Tibial nerve (tissue), 4 donors: ENCODE results near the gene CWC22. TPM values are rescaled to one million over a fixed set of nuclear protein-coding genes. Genes with fewer than 3 reads are reported as not detected.

Experiments used
- DNase-seq, 2 donors: peaks; one replicate each; pipeline ENCODE4 v3.0.0-alpha.2; 2019; ENCODE audit warnings: low spot score in 2 of 2
- H3K27ac ChIP-seq, 4 donors: fragments of 200-600 bp; sonication (generic) in 3 of 4; one replicate each; pipeline ENCODE4 v1.5.1; 2017 to 2019; ENCODE audit warnings: mild to moderate bottlenecking in 1 of 4
- H3K27me3 ChIP-seq, 2 donors: fragments of 200-600 bp; sonication (generic) in 1 of 2; one replicate each; pipeline versions ENCODE4 v1.5.1 to v1.6.0; 2017 to 2019
- H3K36me3 ChIP-seq, 3 donors: fragments of 200-600 bp; sonication (generic); one replicate each; pipeline ENCODE4 v1.5.1; 2018 to 2019
- H3K4me1 ChIP-seq, 4 donors: fragments of 200-600 bp; sonication (generic) in 3 of 4; one replicate each; pipeline ENCODE4 v1.5.1; 2017 to 2019
- H3K4me3 ChIP-seq, 4 donors: fragments of 200-600 bp; sonication (generic) in 3 of 4; one replicate each; pipeline ENCODE4 v1.5.1; 2017 to 2019; ENCODE audit warnings: mild to moderate bottlenecking in 1 of 4, moderate library complexity in 1 of 4
- H3K9me3 ChIP-seq, 4 donors: fragments of 200-600 bp; sonication (generic) in 3 of 4; one replicate each; pipeline ENCODE4 v1.5.1; 2017 to 2019
- CTCF ChIP-seq, 5 experiments: fragments of 200-600 bp in 3 of 5; fragments of 450-650 bp in 2 of 5; sonication (generic) in 3 of 5; IDR thresholded peaks; one replicate each; pipeline ENCODE4 v1.5.1; 2016 to 2019; ENCODE audit warnings: antibody characterized with exemption in 5 of 5, mild to moderate bottlenecking in 3 of 5, moderate library complexity in 2 of 5
- EP300 ChIP-seq, 2 donors: sonication (generic); formaldehyde crosslinking; IDR thresholded peaks; one replicate each; pipeline ENCODE4 v1.6.1; 2017; ENCODE audit warnings: antibody characterized with exemption in 2 of 2, mild to moderate bottlenecking in 1 of 2
- POLR2A ChIP-seq, 2 donors: fragments of 450-650 bp; IDR thresholded peaks; one replicate each; pipeline ENCODE4 v1.6.1; 2017; ENCODE audit warnings: antibody characterized with exemption in 2 of 2, mild to moderate bottlenecking in 2 of 2, moderate library complexity in 2 of 2
- WGBS, 2 donors: methylation state at CpG; one replicate each; pipeline ENCODE4 v1.1.5; 2018; 5-methylcytosine and 5-hydroxymethylcytosine counted together
- total RNA-seq, 4 donors: library from RNA; depleted of rRNA; stranded (reverse); fragments of >200 nt; gene quantifications; one replicate each; pipeline ENCODE4 v1.1.0, GENCODE V29; 2016

CWC22 gene
- total RNA-seq, 4 donors from 2014 or later: 20.6 to 26.0 (median 22.9) TPM

GRCh38 chr2:180003073-180003472, 4.0 kb downstream of the CWC22 start:
- no peak overlapping the region for H3K27ac ChIP-seq
- no peaks in the 10 kb centered on the region for H3K27me3 ChIP-seq
- no peak for TF ChIP-seq CTCF (IDR thresholded peaks at IDR 0.05)
- TF ChIP-seq POLR2A (IDR thresholded peaks at IDR 0.05): no peak
- no peak for TF ChIP-seq EP300 (IDR thresholded peaks at IDR 0.05)
- 97% methylated on average over 1 of the region's 1 CpG for WGBS, 2 donors
- H3K4me3 ChIP-seq: no peak overlapping the region
- no peaks in the 10 kb centered on the region for H3K9me3 ChIP-seq
- H3K4me1 ChIP-seq: peaks cover 0 to 68% (median 16%) of the 10 kb centered on the region in 4 donors
- H3K36me3 ChIP-seq: no peaks in the 10 kb centered on the region
- DNase-seq: no peak

- Histone ChIP-seq H3K9me3 (no peaks in the 10 kb centered on the region), H3K27ac (no peak overlapping the region), H3K4me3 (no peak overlapping the region), H3K4me1 (peaks cover 0 to 64% (median 16%) of the 10 kb centered on the region in 4 donors), H3K27me3 (no peaks in the 10 kb centered on the region), H3K36me3 (no peaks in the 10 kb centered on the region)
- WGBS, 2 donors: 93 to 94% methylated on average over 2 of the region's 2 CpGs
- no peak for DNase-seq
- TF ChIP-seq CTCF (IDR thresholded peaks at IDR 0.05): no peak
- no peak for TF ChIP-seq EP300 (IDR thresholded peaks at IDR 0.05)
- no peak for TF ChIP-seq POLR2A (IDR thresholded peaks at IDR 0.05)
Measured at GRCh38 chr2:180002198-180002770, 4.8 kb downstream of the CWC22 start.

- Histone ChIP-seq H3K36me3 (no peaks in the 10 kb centered on the region), H3K27ac (no peak overlapping the region), H3K4me1 (peaks cover 0 to 68% (median 16%) of the 10 kb centered on the region in 4 donors), H3K27me3 (no peaks in the 10 kb centered on the region), H3K4me3 (no peak overlapping the region), H3K9me3 (no peaks in the 10 kb centered on the region)
- WGBS, 2 donors: 97 to 98% methylated on average over 1 of the region's 1 CpG
- TF ChIP-seq EP300 (IDR thresholded peaks at IDR 0.05): no peak
- no peak for TF ChIP-seq CTCF (IDR thresholded peaks at IDR 0.05)
- TF ChIP-seq POLR2A (IDR thresholded peaks at IDR 0.05): no peak
- no peak for DNase-seq
Measured at GRCh38 chr2:180001726-180002125, 5.4 kb downstream of the CWC22 start.

- no peaks in the 10 kb centered on the region for H3K27me3 ChIP-seq
- TF ChIP-seq EP300 (IDR thresholded peaks at IDR 0.05) (no peak), CTCF (IDR thresholded peaks at IDR 0.05) (no peak), POLR2A (IDR thresholded peaks at IDR 0.05) (no peak)
- H3K27ac ChIP-seq: no peak overlapping the region
- no peak for DNase-seq
- H3K9me3 ChIP-seq: no peaks in the 10 kb centered on the region
- H3K4me1 ChIP-seq: peaks cover 0 to 57% (median 6%) of the 10 kb centered on the region in 4 donors
- no peak overlapping the region for H3K4me3 ChIP-seq
- H3K36me3 ChIP-seq: no peaks in the 10 kb centered on the region
Measured at GRCh38 chr2:180000434-180000833, 6.7 kb downstream of the CWC22 start.

DNA sequence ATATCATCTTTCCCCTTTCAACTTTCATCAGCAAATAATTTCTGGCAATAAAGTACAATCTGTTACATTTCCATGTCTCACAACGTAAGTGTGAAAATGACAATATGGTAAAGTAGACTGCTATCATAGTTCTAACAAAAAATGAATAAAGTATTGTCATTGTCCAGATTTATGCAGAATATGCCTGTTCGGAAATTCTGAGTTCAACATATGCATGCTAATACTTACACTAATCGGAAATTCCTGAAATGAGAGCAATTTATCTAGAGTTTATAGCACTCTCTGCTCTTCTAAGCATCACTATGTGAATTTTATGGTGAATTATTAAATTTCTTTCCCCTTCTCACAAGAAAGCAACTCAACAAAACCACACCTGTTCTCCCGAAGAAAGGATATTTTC, 8.1 kb downstream of the CWC22 start:
- Histone ChIP-seq H3K4me3 (no peak overlapping the region), H3K27me3 (no peaks in the 10 kb centered on the region), H3K36me3 (no peaks in the 10 kb centered on the region), H3K9me3 (no peaks in the 10 kb centered on the region), H3K4me1 (peaks cover 0 to 45% (median 0%) of the 10 kb centered on the region in 4 donors), H3K27ac (no peak overlapping the region)
- 90 to 91% methylated on average over 4 of the region's 4 CpGs for WGBS, 2 donors
- DNase-seq: no peak
- TF ChIP-seq CTCF (IDR thresholded peaks at IDR 0.05): no peak
- TF ChIP-seq POLR2A (IDR thresholded peaks at IDR 0.05): no peak
- no peak for TF ChIP-seq EP300 (IDR thresholded peaks at IDR 0.05)
